Measurements from ENCODE around the gene CIROP.

The CIROP gene

GRCh38 chr14:23066368-23066767, 38.4 kb downstream of the CIROP start:
- DNase-seq, result no peak

GRCh38 chr14:23063601-23064000, 41.2 kb downstream of the CIROP start:
- DNase-seq, result no peak

- DNase-seq, result no peak
Measured at GRCh38 chr14:23062002-23062401, 42.8 kb downstream of the CIROP start.

GRCh38 chr14:23060536-23061260, 44.1 kb downstream of the CIROP start:
- no peak for DNase-seq

GRCh38 chr14:23058654-23059504, 45.9 kb downstream of the CIROP start:
- DNase-seq, result no peak

GRCh38 chr14:23057757-23058653, 46.8 kb downstream of the CIROP start:
- peak; percentile 96 for DNase-seq

GRCh38 chr14:23056956-23057756, 47.6 kb downstream of the CIROP start, which contains the start of gene CDH24:
Gene CDH24, minus strand, starts transcription at chr14:23057520. Its CDS starts 1,787 bp downstream, at chr14:23055733.
- peak; percentile 83 for DNase-seq

GRCh38 chr14:23056145-23056955, 48.4 kb downstream of the CIROP start:
- peak; percentile 84 for DNase-seq

GRCh38 chr14:23055621-23056144, 49.1 kb downstream of the CIROP start:
- DNase-seq, result no peak

- DNase-seq, result no peak
Measured at GRCh38 chr14:23055147-23055550, 49.6 kb downstream of the CIROP start.

- no peak for DNase-seq
Measured at GRCh38 chr14:23054000-23054811, 50.6 kb downstream of the CIROP start.

- DNase-seq, result no peak
Measured at GRCh38 chr14:23053426-23053825, 51.4 kb downstream of the CIROP start.

- no peak for DNase-seq
Measured at GRCh38 chr14:23052671-23053070, 52.1 kb downstream of the CIROP start.

GRCh38 chr14:23052182-23052623, 52.6 kb downstream of the CIROP start:
- DNase-seq, result no peak

GRCh38 chr14:23051141-23052057, 53.4 kb downstream of the CIROP start:
- no peak for DNase-seq
